Heart left ventricle (tissue), 13 donors: Measurements from ENCODE around the gene AARSD1.

ENCODE experiments used
- CTCF ChIP-seq, 12 donors: fragments of 200-600 bp; sonication (generic) in 4 of 12; IDR thresholded peaks; one replicate each; pipeline versions ENCODE4 v1.5.0 to v1.8.0; 2018 to 2022; ENCODE audit warnings: antibody characterized with exemption in 12 of 12, mild to moderate bottlenecking in 5 of 12
- POLR2A ChIP-seq, 2 donors: fragments of 450-650 bp; IDR thresholded peaks; one replicate each; pipeline ENCODE4 v1.6.1; 2017; ENCODE audit warnings: antibody characterized with exemption in 2 of 2, mild to moderate bottlenecking in 2 of 2, moderate library complexity in 2 of 2
- donor health status: ischemic (EF 13 %, LVEDD 7.1; RV severe dilation, severe dysfunction).
- donor health status: DM: no; HTN: yes; CAD: no.
- donor health status: DM: no; HTN: no; CAD: no.
- donor health status: ischemic (EF 25% LVEDD 6.9; RV normal size, moderate dysfunction).
- donor health status: ischemic (EF 25% LVEDD 5.7; RV mildly dilated, moderate dysfunction).
- donor health status: ischemic (EF 35%, LVEDD 5.7; RV mildly dilated, moderate dysfunction).
- donor health status: nonischemic (EF 11% LVEDD 7.7; RV severe dilation, severe dysfunction).
- donor health status: DM: yes; HTN: yes; CAD: no.
- donor health status: PGD.
- donor health status: ischemic (EF 29% LVEDD 5.4; RV normal size, mild dysfunction).
- donor health status: nonischemic (EF 23%, LVEDD 6.1; RV moderate dilation, normal function).

- TF ChIP-seq CTCF (IDR thresholded peaks at IDR 0.05) (no peak), POLR2A (IDR thresholded peaks at IDR 0.05) (no peak)
Measured at GRCh38 chr17:43003542-43004172, 39.4 kb upstream of the AARSD1 start.
